SIG-M5 treated with dmso at 0.1 percent for 504 hours (cell line): ENCODE data around the gene PAX7.

ENCODE experiments used
- DNase-seq: peaks from one replicate; lab custom pipeline; 2025; ENCODE audit not compliant: unreplicated experiment; lab: John Stamatoyannopoulos, UW

Gene PAX7

DNA sequence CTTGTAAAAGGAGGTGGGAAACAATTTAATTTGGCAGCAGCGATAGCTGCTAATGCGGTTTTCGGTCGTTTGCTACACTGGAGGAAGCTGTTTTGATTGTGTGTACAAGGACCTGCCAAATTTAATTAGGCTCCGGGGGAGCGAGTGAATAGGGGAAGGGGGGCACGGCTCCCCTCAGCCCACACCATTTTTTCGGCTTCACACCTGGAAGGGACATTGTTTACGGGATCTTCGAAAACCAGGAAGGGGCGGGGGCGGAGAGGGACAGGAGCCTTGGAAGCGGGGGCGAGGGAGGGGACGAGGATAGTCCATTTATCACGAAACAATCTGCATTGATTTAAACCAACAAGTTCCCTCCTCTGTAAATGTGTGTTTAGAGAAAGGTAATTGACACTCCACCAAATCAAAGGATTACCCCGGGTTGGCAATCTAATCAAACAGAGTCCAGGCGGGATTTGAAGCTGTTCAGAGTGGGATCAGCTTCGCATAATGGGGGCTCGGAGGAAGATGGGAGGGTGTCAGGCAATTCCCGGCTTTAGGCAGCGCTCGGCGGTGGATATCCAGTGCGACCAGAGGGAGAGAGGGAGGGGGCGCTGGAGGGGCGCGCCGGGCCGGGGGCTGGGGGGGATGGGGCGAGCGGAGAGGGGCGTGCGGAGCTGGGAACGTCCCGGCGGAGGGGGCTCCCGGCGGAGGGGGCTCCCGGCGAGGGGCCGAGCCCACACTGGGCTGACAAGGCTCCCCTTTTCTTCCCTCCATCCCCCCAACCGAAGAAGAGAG, 9.8 kb downstream of the PAX7 start:
- DNase-seq, result no peak

DNA sequence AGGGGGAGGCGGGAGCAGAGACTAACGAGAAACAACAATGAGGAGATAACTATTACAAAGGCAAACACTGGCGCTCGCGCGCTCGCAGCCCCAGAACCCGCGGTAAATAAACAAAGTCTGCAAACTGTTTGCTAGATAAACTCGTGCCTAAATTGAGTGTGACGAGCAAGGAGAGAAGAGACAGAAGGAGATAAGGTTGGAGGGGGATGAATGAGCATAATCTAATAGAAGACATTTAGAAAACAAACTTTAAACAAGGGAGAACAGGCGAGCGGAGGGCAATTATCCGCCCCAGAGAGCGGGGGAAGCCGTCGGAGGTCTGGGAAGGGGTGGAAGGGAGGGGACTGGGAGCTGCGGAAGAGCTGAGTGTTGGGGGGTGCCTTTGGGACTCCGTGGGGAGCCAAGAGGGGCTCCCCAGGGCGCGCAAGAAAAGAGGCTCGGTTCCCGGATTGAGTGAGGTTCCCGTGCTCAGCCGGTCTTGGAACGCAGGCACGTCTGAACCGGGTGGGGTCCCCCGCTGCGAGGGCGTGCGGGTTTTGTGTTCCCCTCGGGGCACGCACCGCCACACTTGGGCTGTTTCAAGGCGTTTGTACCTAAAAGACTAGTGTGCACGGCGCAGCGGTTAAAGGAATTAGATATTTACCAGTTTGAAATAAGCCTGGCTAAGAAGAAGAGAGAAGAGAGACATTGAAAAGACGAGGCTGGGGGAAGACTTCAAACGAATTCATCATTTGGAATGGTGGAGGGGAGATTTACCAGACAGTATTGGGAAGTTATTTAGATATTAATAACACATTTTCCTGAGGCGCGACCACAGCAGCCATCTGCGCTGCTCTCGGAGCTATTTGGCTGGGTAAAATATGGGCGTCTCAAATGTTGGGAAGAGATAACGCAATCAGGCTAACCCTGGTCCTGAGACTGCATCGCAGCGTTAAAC, 10.6 kb downstream of the PAX7 start:
- no peak for DNase-seq

DNA sequence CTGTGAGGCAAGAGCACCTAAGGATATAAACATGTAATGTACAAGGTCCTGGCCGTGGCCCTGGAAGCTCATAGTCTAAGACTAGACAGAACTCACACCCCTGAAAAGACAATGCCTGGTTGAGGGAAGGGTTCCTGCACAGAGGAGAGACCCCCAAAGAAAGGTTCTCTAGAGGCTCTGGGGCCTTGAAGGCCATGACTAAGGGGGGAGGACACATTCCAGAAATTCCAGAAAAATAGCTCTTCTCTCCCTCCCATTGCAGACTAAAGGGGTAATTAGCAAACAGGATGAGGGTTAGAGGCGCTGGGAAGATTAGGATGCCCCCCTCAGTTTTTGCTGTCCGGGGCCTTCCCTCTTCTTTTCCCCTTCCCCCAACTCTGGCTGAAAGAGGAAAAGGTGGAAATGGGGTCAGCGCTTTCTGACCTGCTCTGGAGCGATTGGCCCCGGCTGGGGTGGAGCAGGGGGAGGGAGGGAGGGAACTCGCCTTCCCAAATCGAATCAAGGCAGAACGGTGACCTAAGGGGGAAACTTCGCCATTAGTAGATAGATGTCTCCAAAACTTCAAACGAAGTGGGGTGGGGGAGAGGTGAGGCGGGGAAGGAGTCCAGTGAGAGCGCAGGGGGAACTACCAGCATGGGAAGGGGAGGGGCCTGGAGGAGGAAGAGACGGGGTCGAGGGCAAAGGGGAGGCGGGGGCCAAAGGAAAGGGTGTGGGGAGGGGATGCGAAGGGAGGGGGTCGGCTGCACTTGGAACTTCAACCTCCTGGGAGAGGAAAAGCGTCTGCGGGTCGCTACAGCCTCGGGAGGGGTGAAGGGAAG, 11.8 kb downstream of the PAX7 start:
- DNase-seq, result no peak

DNA sequence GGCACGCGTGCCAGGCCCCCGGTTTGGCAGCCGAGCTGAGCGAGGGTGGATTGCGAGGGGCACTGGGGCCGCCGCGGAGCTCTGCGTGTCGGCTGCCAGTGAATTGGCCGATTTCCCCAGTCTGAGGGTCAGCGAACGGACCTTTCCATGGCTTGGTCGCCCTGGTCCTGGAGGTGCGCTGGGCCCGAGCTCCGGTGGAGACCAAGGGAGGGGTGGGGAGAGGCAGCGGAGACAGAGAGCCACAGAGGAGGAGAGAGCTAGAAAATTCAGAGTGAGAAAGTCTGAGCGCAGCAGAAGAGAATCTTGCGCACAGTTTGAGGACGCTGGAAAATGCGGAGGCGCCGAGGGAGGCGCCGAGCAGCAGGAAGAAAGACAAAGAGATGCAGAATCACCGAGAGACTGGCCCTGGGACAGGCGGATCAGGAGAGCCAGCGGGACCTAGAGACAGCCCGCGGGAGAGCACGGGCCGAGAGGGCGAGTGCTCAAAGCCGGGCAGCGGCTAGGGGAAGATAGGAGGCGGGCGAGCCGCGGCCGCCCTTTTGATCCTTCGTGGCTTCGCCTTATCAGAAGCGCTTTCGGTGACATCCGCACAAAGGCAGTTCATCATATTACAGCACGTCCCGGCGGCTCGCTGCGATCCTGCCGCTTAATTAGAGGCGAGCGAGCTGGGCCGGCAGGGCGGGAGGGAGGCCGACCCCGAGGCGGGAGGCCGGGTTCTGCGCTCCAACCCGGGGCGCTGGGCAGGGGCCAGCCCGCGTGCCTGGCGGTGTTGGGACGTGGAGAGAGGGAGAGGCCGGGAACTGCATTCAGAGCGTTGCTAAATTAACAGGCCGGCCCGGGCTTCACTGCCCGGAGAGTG, 12.7 kb downstream of the PAX7 start:
- no peak for DNase-seq

DNA sequence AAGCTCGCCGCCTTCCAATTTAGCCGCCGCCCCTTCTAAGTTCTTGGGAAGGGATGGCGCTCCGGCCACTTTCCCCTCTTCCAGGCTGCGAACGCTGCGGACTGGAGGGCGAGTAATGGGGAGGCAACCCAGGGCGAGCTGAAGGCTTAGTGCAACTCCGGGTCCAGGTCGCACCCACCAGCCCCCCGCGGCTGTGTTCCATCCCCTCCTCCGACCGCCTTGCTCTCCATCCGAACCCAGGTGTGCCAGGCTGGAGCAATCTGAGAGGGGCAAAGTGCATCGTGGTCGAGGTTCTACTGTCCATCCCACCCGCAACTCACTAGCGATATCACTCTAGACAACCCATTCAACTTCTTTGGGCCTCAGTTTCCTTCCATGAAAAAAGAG, 13.4 kb downstream of the PAX7 start:
- DNase-seq, result no peak

DNA sequence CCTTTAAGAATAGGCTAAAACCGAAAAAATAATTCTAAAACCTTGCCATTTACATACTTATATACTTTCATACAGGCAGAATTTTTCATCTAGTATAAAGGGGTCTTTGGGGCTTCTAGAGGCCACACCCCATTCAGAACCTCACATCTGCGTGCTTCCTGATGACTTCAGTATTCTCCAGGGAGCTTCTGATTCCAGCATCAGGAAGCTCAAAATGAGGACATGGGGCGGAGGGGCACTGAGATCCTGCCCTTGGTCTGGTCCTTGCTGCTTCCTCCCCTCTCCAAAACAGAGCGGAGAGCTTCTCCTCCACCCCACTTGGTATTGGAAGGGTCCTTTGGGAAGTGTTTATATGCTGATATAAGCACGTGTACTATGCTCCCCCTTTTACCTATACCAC, 13.8 kb downstream of the PAX7 start:
- no peak for DNase-seq

DNA sequence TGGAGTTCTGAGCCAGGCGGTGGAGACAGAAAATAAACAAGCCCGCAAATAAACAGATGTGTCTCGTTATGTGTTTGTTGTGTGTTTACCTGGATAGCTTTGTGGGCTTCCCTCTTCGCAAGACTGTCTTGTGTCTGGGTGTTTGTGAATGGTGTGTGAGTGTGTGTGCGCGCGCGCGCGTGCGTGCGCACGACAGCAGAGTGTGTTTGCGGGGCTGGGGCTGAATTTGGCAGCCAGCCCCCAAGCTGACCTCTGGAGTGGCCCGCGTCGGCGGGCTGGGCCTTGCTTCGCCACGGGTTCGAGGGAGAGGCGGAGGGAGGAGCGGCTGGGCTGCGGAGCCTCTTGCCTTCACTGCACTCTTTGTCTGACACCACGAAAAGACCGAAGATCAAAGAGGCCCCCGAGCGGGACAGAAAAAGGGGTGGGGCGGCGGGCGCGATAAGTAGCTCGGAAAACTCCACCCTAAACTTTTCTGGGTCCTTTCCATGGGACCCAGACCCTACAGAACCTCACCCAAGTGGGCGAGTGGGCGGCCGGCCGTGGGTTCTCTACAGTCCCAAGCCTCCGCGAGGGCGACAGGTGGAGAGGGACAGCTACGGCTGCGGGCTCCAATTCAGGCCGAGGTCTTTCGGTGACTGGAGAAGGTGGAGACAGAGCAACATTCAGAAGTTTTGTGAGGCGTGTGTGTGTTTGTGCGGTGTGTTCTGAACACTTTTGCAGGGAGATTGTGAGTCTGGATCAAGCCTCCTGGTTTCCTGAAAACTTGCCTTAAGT, 14.5 kb downstream of the PAX7 start:
- no peak for DNase-seq

DNA sequence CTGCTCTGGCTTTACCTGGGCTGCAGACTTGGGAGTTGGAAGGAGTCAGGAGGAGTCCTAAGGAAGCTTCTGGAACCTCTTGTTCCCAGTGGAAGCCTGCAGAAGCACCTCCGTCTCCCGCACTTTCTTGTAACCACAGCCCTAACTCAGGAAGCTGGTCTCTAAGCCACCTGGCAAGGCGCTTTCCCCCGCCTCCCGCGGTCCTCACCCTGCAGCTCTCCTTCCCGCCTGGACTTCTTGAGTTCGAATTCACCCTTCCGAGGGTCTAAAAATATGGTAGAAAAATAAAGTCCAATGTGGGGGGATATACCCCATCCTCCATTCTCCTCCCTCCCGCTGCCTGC, 15.1 kb downstream of the PAX7 start:
- DNase-seq, result no peak

DNA sequence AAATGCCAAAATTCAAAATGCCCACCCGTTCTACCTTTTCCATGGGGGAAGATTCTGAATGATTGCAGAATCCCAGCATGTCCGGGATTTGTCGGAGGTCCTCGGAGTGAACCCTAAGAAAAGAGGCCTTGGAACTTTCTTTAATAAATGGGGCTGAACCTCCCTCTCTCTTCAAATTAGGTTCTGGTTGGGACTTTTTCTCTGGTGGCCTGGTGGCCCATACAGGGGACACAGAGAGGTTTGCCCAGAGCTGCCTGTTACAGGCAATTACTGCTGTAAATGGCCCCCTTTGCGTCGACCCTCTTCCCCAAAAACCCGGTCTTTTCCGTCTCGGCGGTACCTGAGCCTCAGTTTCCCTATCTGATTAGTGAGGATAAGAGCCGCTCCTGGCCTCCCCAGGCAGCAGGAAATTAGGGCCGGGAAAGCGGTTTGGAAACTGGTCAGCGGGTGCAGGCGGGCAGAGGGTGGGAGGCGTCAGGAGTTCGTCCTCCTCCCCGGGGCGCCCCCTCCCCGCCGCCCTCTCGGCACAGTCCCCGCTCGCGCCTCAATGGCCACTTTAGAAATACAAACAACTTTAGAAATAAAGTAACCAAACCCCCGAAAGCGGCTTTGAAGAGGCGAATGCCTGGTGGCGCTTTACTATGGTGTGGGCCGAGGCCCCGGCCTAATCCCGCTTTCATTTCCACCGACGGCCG, 15.6 kb downstream of the PAX7 start:
- DNase-seq, result no peak

DNA sequence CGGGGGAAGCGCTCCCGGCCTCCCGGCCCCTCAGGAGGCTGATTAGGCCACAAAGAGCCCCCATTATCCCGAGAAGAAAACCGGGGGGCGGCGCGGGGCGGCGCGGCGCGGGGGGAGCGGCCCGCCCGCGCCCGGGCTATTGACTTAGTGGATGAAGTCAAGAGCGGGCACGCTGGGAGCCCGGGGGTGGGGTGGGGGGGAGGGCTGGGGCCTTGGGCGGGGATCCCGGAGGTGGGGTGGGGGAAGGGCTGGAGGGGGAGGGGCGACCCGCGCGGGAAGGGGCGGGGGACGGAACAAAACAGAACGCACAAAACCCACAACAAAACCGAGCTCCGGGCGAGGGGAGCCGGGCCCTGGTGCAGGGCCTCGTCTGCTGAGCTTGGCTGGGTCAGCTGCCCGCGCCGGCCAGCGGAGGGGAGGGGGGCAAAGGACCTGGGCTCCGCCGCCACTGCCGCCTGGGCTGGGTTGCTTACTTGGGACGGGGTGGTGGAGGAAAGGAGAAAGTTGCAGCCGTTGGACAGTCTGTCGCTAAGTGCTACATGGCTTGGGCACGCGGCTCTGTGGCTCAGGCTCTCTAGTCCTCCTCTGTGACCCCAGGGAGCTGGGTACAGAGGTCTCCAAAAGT, 16.3 kb downstream of the PAX7 start:
- DNase-seq, result no peak

DNA sequence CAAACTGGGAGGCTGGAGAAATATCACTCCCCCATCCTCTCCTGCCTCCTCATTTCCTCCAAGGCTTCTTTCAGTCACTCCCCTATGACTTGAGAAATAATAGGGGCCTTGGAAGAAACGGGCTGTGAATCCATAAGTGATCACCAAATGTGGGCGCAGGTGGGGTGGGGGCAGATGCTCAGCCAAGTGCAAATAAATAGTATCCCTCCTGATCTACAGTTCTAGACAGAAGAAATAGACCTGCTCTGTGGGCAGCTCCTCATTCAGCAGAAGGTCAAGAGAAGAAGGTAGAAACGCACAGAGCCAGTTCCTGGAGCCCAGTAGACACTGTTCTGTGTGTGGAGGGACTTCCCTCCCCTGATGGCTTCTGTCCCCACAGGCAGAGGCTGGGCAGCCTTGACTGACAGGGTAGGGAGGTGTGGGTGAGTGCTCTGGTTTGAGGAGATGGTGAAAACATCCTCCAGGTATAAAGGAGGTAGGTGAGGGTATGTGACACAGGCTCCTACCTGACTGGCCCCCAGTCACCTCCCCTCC, 17.1 kb downstream of the PAX7 start:
- DNase-seq, result no peak

DNA sequence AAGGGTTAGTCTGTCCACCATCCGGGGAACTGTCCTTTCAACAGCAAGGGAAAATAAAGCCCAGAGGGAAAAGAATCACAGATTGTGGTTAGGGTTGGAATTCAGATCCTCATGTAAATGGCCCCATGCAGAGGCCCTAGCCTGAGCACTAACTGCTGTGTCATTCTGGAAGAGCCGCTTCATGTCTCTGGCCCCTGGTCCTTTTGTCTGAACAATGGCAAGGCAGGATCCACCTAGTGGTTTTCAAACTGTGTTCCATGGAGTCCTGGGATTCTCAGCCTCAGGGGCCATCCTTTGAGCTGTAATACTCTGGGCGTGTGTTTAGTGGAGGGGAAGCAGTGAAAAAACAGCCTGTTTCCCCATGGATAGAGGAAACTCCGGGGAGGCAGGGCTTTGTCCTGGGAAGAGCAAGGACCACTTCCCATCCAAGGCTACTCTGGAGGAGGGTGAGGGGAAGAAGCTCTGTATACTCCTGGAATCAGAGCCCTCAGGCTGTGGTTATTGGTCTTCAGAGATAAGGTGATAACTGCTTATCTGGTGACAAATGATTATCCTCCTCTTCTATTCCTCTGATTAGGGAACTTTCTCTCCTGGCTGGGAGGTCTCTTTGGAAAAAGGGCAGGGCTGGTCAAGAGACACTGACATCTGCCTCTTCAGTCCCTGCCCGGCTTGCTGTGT, 19.2 kb downstream of the PAX7 start:
- no peak for DNase-seq

DNA sequence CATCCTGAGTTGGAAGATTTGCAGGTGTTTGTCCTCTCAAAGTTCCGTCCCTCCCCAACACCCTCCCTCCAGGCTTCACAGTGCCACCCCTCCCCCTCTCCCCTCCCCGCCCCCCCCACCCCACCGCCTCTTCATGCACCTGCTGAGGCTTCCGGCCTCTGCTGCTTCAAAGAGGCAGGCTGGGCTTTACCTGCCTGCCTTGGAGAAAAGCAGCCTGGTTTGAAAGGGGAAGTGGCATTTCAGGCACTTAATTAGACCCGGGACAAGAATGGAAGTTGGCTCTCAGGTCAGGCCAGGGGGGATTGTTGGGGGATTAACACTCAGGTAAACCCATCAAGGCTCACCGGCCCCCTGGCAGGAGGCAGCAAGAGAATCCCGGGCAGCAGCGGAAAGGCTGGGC, 21.1 kb downstream of the PAX7 start:
- no peak for DNase-seq

DNA sequence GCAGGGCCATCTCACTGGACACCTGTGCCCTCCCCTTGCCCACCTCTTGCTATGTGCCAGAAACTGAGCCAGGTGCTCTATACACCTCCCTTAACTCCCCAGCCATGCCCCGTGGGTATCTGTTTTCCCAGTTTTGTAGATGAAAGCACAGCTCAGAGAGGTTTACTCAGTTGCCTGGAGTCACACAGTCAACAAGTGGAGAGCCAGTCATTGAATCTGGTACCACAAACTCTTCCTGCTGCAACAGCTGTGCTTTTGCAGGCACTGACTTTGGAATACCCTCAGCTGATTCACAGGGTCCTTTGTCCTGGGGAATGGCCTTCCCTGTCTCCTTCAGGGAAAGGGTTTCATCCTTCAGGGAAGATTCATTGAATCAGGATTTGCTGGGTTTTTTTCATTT, 22.1 kb downstream of the PAX7 start:
- DNase-seq, result no peak

DNA sequence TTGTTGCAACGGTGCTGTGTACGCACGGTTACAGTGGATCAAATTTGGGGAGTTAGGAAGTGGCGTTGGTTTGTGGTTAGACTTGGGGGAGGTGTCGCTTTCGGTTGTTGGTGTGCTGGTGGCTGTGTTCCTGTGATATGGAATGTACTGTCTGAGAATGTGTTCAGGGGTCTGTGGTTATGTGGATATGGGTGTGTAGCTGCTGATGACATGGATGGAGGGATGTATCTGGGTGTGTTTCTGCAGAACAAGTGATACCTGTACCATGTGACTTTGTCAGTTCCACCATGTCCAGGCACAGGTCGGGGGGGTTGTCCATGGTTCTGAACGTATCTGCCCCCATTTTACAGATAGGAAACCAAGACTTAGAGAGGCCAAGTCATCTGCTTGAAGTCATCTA, 22.7 kb downstream of the PAX7 start:
- no peak for DNase-seq

DNA sequence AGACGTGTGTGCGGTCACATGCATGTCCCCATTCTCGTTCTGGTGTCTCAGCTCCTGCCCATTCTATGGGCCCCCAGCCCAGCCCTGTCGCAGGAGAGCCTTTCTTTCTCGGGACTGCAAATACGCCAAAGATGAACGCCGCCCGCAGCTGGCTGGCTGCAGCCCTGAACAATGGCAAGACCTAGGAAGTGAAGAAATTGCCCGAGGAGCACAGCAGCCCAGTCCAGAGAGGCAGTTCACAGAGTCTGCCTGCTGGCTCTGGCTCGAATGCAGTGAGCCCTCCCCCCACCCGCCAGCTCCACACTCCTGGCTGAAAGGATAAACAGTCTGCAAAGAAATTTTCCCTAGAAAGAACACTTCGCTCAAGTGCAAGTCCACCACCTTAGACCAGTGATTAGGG, 23.3 kb downstream of the PAX7 start:
- DNase-seq, result no peak

DNA sequence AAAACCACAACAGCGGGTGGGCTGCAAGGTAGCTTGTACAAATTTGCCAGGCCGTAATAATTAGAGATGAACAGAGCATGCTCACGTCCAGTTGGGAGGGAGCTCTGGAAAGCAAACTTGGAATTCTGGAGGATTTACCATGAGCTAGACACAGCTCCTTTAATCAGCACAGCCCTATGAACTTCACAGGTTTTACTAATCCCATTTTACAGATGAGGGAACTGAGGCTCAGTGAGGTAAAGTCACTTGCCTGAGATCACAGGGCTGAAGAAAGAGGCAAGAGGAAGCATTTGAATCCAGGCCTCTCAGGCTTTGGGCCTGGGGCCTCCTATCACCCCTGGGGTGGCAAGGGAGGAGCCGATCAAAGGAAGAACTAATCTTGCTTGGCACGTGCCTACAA, 24.0 kb downstream of the PAX7 start:
- DNase-seq, result no peak
